ENCODE data around the gene ANKRD34A. TPM values are rescaled to one million over a fixed set of nuclear protein-coding genes. Genes with fewer than 3 reads are reported as not detected.

The ANKRD34A gene
- total RNA-seq, 6 experiments from 2014 or later: 8.1 to 14.9 (median 10.2) TPM

DNA sequence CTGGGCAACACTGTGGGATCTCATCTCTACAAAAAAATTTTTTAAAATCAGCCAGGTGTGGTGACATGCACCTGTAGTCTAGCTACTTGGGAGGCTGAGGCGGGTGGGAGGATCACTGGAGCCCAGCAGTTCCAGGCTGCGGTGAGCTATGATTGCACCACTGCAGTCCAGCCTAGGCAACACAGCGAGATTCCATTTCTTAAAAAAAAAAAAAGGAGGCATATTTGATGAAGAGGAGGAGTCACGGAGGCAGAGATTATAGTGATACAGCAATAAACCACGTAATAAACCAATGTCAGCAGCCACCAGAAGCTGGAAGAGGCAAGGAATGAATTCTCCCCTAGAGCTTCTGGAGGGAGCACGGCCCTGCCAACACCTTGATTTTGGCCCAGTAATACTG lies 10.5 kb downstream of the ANKRD34A start:
- no peak for DNase-seq
- Mint-ChIP-seq H3K27me3 (ENCODE audit: insufficient read depth) (no peaks in the 10 kb centered on the region), H3K4me1 (ENCODE audit: low read depth) (peaks cover 77% of the 10 kb centered on the region), H3K4me3 (peak overlapping the region; percentile 11; the same call in 1 of the 2 replicates), H3K9me3 (no peaks in the 10 kb centered on the region), H3K27ac (no peak overlapping the region), H3K36me3 (ENCODE audit: low read depth) (peaks cover 31% of the 10 kb centered on the region)
- no peak for TF ChIP-seq CTCF (IDR thresholded peaks at IDR 0.05)

DNA sequence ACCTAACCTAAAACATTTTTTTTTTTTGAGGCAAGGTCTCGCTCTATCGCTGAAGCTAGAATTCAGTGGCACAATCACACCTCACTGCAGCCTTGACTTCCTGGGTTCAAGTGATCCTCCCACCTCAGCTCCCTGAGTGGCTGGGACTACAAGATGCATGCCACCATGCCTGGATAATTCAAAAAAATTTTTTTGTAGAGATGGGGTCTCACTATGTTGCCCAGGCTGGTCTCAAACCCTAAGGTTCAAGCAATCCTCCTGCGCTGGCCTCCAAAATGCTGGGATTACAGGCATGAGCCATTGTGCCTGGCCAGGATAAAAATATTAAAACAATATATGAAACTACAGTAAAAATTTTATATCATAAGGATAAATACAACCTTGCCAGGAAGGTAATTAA lies 11.5 kb downstream of the ANKRD34A start:
- no peak overlapping the region for H3K27ac Mint-ChIP-seq
- TF ChIP-seq CTCF (IDR thresholded peaks at IDR 0.05): no peak
- peaks cover 31% of the 10 kb centered on the region for H3K36me3 Mint-ChIP-seq (ENCODE audit: low read depth)
- H3K4me3 Mint-ChIP-seq: no peak overlapping the region
- peaks cover 67% of the 10 kb centered on the region for H3K4me1 Mint-ChIP-seq (ENCODE audit: low read depth)
- DNase-seq: no peak
- H3K27me3 Mint-ChIP-seq (ENCODE audit: insufficient read depth): no peaks in the 10 kb centered on the region
- H3K9me3 Mint-ChIP-seq: no peaks in the 10 kb centered on the region

GRCh38 chr1:145951526-145951925 lies 12.8 kb downstream of the ANKRD34A start:
- H3K4me1 Mint-ChIP-seq (ENCODE audit: low read depth): peaks cover 66% of the 10 kb centered on the region
- no peak for TF ChIP-seq CTCF (IDR thresholded peaks at IDR 0.05)
- H3K9me3 Mint-ChIP-seq: no peaks in the 10 kb centered on the region
- no peak overlapping the region for H3K27ac Mint-ChIP-seq
- peaks cover 38% of the 10 kb centered on the region for H3K36me3 Mint-ChIP-seq (ENCODE audit: low read depth)
- no peaks in the 10 kb centered on the region for H3K27me3 Mint-ChIP-seq (ENCODE audit: insufficient read depth)
- H3K4me3 Mint-ChIP-seq: no peak overlapping the region
- DNase-seq: no peak

- no peak for DNase-seq
- peaks cover 43% of the 10 kb centered on the region for H3K4me1 Mint-ChIP-seq (ENCODE audit: low read depth)
- H3K27ac Mint-ChIP-seq: no peak overlapping the region
These were observed 15.2 kb downstream of the ANKRD34A start for GRCh38 chr1:145949219-145949618.

GRCh38 chr1:145947551-145947950 lies 16.8 kb downstream of the ANKRD34A start:
- no peak for DNase-seq
- Mint-ChIP-seq H3K27me3 (ENCODE audit: insufficient read depth) (no peaks in the 10 kb centered on the region), H3K4me3 (no peak overlapping the region), H3K27ac (no peak overlapping the region), H3K36me3 (ENCODE audit: low read depth) (peaks cover 40% of the 10 kb centered on the region), H3K4me1 (ENCODE audit: low read depth) (peaks cover 44% of the 10 kb centered on the region), H3K9me3 (no peaks in the 10 kb centered on the region)
- no peak for TF ChIP-seq CTCF (IDR thresholded peaks at IDR 0.05)

More at GRCh38 chr1:145949219-145949618, 15.2 kb downstream of the ANKRD34A start:
- no peaks in the 10 kb centered on the region for H3K27me3 Mint-ChIP-seq (ENCODE audit: insufficient read depth)
- no peak for TF ChIP-seq CTCF (IDR thresholded peaks at IDR 0.05)
- no peak overlapping the region for H3K4me3 Mint-ChIP-seq
- peaks cover 43% of the 10 kb centered on the region for H3K36me3 Mint-ChIP-seq (ENCODE audit: low read depth)
- no peaks in the 10 kb centered on the region for H3K9me3 Mint-ChIP-seq

DNA sequence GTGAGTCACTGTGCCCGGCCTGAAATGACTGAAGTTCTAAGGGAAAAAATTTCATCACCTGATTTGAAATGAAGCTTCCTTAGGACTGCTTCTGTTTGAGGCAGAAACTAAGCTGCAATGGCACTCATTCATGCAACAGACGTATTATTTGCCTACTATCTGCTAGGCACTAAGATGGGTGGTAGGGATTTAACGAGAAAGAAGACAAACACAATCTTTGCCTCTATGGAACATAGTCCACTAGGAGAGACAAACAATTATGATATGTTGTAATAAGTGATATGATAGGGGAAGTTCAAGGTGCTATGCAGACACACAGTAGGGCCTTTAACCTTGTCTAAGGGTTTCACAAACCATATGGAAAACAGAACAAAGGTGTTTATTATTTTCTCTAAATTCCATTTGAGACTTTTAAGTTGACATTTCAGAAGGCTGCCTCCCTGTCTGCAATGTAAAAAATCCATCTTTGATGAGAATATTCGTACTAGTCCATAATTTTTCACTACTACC lies 17.8 kb downstream of the ANKRD34A start:
- Mint-ChIP-seq H3K9me3 (no peaks in the 10 kb centered on the region), H3K27ac (no peak overlapping the region), H3K4me1 (ENCODE audit: low read depth) (peaks cover 40% of the 10 kb centered on the region), H3K4me3 (no peak overlapping the region), H3K36me3 (ENCODE audit: low read depth) (peaks cover 32% of the 10 kb centered on the region), H3K27me3 (ENCODE audit: insufficient read depth) (no peaks in the 10 kb centered on the region)
- no peak for TF ChIP-seq CTCF (IDR thresholded peaks at IDR 0.05)
- DNase-seq: no peak

Data from HFFc6 (cell line).